LNCaP clone FGC (cell line): Measurements from ENCODE around the gene KRT40.

ENCODE experiments used
- DNase-seq: peaks from one replicate; pipeline ENCODE4 v3.0.0-alpha.2; 2011; ENCODE audit warnings: low read depth
- H3K4me3 ChIP-seq: 2 replicates; pipeline ENCODE4 v1.5.1; 2011; ENCODE audit warnings: mild to moderate bottlenecking, low read depth, low read length, control low read depth
- TF ChIP-seq, protein P1 (sequence below): IDR thresholded peaks from 2 replicates; pipeline ENCODE4 v1.5.1; 2012; ENCODE audit warnings: mild to moderate bottlenecking; ENCODE audit not compliant: control insufficient read depth, insufficient read depth; ENCODE audit errors: extremely low read depth

The KRT40 gene

DNA sequence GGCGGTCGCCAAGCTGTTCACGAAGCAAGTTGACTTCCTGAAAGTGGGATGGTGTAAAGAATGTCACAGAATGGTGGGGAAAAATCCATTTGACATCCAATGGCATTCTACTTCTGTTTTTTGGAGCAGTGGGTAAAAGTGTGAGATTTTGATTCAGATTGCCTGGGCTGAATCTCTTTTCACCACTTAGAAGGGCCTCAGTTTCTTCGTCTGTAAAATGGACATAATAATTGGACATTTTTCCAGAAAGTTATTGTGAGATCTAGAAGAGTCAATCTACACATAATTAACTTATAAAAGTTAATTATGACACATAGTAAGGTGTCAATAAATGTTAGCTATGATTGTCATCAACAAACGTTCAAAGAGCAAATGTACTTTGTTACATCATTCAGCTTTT is 3.0 kb downstream of the KRT40 start:
- no peak for DNase-seq
- no peak overlapping the region for H3K4me3 ChIP-seq
- TF ChIP-seq, protein P1, sequence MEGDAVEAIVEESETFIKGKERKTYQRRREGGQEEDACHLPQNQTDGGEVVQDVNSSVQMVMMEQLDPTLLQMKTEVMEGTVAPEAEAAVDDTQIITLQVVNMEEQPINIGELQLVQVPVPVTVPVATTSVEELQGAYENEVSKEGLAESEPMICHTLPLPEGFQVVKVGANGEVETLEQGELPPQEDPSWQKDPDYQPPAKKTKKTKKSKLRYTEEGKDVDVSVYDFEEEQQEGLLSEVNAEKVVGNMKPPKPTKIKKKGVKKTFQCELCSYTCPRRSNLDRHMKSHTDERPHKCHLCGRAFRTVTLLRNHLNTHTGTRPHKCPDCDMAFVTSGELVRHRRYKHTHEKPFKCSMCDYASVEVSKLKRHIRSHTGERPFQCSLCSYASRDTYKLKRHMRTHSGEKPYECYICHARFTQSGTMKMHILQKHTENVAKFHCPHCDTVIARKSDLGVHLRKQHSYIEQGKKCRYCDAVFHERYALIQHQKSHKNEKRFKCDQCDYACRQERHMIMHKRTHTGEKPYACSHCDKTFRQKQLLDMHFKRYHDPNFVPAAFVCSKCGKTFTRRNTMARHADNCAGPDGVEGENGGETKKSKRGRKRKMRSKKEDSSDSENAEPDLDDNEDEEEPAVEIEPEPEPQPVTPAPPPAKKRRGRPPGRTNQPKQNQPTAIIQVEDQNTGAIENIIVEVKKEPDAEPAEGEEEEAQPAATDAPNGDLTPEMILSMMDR: no peak

DNA sequence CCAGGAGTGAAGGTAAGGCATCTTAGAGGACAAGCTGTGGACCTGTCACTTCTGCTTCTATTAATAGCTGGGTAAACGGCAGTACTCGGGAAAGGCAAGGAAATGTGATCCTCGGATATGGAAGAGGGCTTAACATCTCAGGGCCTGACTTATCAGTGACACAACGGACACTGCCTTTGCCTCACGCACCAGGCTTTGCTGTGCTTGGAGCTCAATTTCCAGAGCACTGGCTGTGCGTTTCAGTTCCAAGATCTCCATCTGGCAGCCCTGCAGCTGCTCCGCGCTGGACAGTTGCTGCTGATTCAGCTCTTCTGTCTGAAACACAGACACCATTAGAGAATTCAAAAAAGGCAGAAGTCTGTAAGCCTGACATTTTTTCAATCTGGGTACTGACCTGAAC is 3.5 kb downstream of the KRT40 start:
- H3K4me3 ChIP-seq: no peak overlapping the region
- no peak for DNase-seq
- TF ChIP-seq, protein P1: no peak

DNA sequence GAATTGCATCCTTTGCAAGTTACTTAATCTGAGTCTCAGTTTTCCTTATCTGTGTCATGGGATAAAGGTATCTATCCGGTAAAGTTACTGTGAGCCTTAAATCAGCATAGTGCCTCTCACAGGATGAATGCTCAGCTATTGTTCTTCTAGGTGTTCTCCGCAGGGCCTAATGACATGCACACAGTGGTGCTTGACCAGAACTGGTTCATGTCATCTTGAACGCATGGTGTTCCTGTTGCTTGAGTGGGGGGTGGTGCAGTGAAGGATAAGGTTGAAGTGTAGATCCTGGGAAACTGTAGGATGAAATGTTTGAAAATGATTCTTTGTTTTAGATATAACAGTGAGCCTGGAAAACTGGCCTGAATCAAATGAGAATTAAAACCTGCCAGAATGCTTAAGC is 4.0 kb downstream of the KRT40 start:
- no peak for DNase-seq
- H3K4me3 ChIP-seq: no peak overlapping the region

GRCh38 chr17:40978575-40979151 is 5.5 kb downstream of the KRT40 start:
- TF ChIP-seq, protein P1: no peak
- no peak overlapping the region for H3K4me3 ChIP-seq
- DNase-seq: no peak

More for the DNA sequence above, 4.0 kb downstream of the KRT40 start:
- TF ChIP-seq, protein P1: no peak

GRCh38 chr17:40975516-40975915 is 8.6 kb downstream of the KRT40 start:
- H3K4me3 ChIP-seq: no peak overlapping the region
- DNase-seq: no peak
- TF ChIP-seq, protein P1: no peak

DNA sequence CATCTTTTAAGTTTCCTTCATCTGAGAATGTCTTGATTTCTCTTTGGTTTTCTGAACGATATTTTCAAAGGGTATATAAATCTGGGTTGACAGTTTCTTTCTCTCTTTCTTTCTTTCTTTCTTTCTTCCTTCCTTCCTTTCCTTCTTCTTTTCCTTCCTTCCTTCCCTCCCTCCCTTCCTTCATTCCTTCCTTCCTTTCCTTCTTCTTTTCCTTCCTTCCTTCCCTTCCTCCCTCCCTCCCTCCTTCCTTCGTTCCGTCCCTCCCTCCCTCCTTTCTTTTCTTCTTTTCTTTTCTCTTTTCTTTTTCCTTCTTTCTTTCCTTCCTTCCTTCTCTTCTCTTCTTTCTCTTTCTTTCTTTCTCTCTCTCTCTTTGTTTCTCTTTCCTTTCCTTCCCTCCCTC is 9.8 kb downstream of the KRT40 start:
- no peak overlapping the region for H3K4me3 ChIP-seq
- no peak for DNase-seq
- TF ChIP-seq, protein P1: no peak

DNA sequence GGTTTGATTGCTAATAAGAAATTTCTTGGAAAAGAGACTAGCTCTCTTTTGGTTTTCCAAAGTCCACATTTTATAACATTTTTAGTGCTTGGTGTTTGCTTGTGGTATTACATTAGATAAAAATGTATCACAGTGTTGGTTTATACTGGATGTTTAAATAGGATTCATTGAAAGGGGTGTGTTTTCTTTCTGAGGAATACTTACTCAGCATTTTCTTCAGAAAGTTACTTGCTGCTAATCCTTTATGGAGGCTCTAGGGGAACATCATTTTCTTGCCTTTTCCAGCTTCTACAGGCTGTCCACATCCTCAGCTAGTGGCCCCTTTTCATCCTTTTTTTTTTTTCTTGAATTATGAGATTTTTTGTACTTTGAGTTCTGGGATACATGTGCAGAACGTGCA is 16.5 kb downstream of the KRT40 start:
- H3K4me3 ChIP-seq: no peak overlapping the region
- no peak for DNase-seq
- TF ChIP-seq, protein P1: no peak
